HPDE6-E6E7 (cell line): Measurements from ENCODE around the gene IRAG1.
"Not testable (repeated sequence)": the region's sequence is repeated elsewhere in the genome, so short reads cannot be mapped to it uniquely, and the experiment has no call there.

Source experiments
- DNase-seq: peaks from one replicate; pipeline ENCODE4 v3.0.0; 2011; ENCODE audit warnings: missing footprints; ENCODE audit errors: extremely low spot score

Gene IRAG1

DNA sequence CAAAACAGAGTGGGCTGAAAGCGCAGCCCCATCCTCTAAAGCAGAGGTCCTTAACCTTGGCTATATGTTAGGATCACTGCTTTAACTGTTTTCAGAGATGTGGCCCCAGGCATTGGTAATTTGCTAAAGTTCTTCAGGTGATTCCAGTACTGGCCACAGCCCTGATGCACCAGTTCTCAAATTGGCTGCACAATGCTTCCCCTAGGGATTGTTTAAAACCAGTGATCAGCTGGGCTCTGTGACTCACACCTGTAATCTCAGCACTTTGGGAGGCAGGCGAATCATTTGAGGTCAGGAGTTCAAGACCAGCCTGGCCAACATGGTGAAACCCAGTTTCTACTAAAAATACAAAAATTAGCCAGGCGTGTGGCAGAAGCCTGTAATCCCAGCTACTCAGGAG is 8.4 kb upstream of the IRAG1 start:
- no peak for DNase-seq

- no peak for DNase-seq
Observed at GRCh38 chr11:10699072-10699471, 5.5 kb upstream of the IRAG1 start.

GRCh38 chr11:10697323-10697620 is 3.7 kb upstream of the IRAG1 start:
- no peak for DNase-seq

DNA sequence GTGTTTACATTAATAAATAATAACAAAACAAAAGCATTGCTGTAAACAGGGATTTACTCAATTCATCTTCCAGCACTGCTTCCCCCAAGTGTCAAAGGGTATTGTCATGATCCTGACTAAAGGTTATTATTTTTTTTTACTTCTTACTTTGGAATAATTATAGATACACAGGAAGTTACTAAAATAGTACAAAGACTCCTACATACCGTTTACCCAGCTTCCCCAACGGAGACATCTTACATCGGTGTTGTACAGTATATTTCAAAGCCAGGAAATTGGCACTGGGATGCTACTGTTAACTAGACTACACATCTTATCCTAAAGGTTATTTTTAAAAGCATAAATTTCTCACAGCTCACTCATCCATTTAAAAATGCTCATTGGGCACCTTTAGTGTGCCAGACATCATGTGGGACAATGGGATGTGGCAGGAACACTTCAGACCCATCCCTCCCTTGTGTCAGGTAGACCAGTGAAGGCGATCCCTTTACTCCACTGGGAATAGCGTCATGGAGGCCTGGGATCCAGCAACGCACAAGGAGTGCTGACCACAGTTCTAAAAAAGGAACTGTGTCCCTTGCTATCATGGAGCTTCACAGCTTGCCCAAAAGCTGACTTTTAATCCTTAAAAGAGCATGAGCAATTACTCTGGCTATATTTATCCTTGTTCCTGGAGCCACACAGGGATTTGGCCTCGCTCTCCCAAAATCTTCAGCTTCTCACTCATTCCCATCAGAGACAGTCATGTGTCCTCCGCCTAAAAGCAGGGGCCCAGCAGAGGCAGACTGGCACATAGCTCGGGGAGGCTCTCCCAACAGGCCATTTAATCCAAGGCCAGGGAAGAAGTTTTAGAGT is 3.1 kb upstream of the IRAG1 start:
- no peak for DNase-seq

DNA sequence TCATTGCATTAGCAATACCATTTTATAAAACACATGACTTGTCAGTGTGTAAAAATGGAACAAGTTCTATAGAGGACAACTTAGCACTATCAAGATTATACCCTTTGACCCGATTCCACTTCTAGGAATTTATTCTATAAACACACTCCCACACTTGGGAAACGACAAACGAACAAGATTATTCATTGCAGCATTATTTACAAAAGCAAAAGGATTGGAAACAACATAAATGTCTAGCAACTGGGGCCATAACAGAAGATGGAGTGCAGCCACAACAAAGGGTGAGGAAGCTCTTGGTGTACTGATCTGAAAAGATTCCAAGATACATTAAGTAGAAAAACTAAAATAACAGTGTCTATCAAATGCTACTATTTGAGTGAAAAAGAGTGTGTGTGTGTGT is 2.3 kb upstream of the IRAG1 start:
- no peak for DNase-seq

DNA sequence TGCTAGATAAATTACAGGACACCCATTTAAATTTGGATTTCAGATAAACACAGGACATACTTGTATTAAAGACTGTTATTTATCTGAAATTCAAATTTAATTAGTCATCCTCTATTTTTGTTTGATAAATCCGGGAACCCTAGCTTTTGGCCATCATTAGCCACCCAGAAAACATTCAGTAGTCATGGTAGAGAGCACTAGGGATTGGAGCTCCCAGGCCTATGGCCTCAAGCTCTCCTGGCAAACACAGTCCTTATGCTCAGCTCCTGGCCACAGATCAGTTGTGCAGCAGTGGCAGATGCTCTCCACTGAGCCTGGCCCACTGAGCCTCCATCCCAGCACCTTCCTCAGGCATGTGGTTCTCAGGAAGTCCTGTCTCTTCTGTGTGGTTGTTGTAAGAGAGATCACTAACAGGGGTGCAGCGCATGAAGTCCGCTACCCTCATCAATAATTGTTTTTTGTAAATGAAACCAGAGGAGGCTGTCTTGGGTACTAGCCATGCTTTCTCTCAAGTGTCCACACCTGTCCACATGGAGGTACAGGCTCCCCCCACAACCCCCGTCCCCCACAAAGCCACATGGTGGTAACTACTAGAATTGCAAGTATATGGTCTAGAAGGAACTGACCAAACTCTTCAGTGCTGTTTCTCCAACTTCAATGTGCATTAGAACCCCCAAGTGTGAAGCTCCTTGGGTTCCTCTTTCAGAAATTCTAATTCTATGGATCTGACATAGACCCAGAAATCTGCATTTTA is 1.1 kb upstream of the IRAG1 start:
- DNase-seq, result no peak

DNA sequence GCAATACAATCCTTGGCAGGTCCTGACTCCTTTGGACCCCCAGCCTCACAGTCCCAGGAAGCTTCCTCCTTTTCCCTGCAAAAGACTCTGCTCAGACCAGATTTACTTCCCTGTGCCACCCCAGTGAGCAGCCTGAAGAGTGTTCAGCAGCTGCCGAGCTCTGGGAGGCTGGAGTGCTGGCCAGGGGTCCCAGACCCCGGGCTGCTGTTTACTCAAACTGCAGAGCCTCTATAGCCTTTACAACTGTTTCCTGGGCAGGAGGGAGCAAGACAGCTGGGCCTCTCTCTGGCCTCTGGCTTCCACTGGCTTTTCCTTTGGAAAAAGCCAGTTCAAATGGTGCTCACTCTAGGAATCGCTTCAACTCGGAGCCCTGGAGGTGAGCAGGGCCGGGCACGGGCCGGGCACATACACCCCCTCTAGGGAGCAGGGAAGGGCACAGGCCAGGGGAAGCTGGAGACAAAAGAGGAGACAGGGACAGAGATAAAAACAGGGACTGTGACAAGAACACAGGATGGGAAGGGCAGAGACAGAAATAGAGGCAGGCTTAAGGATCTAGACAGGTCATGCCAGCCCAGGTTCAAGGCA is 932 bp downstream of the IRAG1 start:
- no peak for DNase-seq

DNA sequence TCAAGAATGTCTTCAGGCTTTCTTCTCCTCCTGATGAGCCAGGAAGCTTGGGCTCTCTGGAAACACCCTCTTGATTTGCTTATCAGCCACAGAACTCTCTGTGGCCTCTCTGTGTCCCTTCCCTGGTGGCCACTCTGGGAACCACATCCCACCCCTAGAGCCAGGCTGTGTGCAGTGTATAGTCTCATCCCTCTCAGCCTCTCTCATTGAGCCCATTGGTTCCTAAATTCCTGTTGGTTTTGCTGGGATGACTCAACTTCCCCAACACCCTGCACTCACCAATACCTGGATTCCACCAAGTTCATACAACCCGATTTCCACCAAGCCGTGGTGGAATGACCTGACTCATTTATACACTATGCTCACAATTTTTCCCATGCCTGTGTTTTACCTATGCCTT is 5.2 kb downstream of the IRAG1 start:
- peak; percentile 11 for DNase-seq

- DNase-seq, result no peak
Observed at GRCh38 chr11:10686311-10686710, 7.2 kb downstream of the IRAG1 start.

- DNase-seq, result no peak
Observed at GRCh38 chr11:10683429-10683828, 10.1 kb downstream of the IRAG1 start.

- no peak for DNase-seq
Observed at GRCh38 chr11:10680956-10681487, 12.5 kb downstream of the IRAG1 start.

DNA sequence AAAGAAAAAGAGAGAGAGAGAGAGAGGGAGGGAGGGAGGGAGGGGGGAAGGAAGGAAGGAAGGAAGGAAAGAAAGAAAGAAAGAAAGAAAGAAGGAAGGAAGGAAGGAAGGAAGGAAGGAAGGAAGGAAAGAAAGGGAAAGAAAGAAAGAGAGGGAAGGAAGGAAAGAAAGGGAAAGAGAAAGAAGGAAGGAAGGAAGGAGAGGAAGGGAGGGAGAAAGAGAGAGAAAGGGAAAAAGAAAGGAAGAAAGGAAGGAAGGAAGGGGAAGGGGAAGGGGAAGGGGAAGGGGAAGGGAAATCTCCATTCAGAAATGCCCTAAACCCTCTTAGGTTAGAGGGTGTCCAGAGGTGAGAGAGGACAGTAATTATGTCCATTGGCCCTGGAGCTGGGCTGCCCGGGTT is 13.3 kb downstream of the IRAG1 start:
- not testable (repeated sequence) for DNase-seq

DNA sequence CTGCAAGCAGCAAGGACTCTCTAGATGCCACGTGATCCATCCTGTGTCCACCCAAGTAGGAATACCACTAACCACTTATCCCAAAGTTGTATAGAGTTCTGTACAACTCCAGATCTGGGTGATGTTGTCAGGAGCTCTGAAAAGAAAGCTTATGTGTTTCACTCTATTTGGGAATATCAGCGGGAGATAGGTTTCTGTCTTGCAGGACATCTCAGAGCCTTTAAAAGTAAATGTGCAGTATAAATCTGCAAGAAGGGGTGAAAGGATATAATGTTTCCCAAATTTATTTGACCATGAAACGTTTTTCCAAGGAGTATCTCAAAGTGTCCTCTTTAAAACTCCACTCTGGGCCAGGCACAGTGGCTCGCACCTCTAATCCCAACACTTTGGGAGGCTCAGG is 13.9 kb downstream of the IRAG1 start:
- no peak for DNase-seq

- DNase-seq, result no peak
Observed at GRCh38 chr11:10678101-10678500, 15.5 kb downstream of the IRAG1 start.

DNA sequence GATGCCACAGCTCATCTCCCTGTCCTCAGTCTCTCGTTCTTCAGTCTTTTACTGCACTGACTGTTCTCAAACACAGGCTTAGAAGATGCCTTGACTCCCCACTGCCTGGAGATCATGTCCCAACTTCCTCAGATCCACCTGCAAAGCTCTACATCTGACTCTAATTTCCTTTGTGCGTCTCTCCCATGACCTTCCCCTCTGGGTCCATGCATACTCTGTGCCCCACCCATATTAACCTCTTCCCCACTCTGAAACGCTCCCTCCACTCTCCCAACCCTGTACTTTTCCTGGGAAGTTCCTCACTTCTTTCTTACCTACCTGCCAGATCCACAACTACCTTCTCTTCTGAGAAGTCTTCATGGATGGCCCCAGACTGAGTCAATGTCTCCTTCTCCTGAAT is 16.6 kb downstream of the IRAG1 start:
- DNase-seq, result no peak

DNA sequence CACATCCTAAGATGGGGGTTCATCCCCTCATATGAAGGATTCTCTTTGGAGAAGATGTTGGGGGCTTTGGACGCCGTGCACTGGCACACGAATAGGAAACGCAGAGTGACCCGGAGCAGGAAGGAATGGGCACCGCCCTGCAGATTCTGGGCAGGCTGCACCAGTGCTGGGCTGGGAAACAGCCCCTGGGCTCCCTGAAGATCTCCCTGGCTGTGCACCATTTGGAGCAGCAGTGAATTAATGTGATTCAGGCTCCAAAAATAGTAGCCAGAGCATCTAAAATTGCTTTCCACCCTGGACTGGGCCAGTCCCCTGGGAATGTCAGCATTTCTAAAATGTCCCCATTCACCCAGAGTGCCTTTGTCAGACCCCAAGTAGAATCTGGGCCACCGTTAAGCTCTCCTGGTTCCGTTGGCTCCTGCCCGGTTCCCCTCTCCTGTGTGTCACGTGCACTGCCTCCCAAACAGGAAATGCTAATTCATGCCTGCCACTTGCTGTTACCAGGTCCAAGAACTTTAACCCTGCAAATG is 18.6 kb downstream of the IRAG1 start:
- DNase-seq, result no peak

GRCh38 chr11:10674440-10674855 is 19.1 kb downstream of the IRAG1 start:
- no peak for DNase-seq

DNA sequence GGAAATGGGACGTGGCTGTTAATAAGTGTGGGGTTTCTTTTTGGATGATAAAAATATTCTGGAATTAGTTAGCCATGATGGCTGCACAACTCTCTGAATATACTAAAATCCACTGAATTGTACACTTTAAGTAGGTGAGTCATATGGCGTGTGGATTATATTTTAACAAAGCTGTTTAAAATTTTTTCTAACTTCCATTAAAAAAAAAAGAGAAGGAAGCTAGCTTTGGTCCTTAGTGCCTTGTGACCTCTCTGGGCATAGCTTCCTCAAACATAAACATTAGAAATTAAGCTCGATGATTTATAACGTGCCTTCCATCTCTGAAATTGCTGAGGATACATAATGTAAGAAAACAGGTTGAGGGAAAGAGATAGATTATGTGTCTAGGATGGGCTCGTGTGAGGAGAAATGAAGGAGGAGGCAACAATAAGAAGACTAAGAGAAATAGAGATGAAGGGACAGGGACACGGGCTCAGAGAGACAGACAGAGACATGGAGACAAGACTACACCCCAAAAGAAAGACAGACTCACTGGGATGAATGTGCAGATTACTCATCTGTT is 20.0 kb downstream of the IRAG1 start:
- DNase-seq, result no peak

- no peak for DNase-seq
Observed at GRCh38 chr11:10670099-10670498, 23.5 kb downstream of the IRAG1 start.

DNA sequence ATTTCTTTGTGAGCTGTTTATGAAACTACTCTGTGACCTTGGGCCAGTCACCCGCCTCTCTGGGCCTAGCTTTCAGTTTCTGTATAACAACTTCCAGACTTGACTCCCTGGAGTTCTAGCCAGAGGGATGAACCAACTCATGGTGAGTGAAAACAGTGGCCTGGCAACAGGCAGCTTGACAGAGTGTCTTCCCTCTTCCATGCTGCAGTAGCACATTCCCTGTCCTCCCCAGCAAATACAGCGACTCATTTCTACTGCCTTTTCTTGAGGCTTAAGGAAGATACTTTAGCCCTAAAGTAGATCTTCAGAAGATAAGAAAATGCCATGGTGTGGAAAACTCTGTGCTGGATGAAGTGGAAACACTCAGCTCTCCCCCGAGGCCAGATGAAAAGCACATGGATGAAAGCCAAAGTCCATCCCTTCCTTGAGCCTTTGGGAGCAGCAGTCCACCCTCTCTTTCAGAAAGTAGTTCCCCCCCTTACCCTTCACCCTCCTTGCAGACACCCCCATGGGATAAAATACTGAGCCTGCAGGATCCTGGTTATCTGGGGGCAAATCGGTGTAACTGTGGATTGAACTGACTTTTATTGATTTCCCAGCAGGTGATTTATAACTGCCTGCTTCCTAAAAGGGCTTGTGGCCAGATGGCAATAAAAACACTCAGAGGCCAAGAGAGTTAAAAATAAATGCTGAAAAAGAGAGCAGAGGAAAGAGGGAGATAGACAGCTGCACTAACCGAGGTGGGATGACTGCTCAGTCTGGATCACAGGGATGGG is 24.1 kb downstream of the IRAG1 start:
- no peak for DNase-seq

DNA sequence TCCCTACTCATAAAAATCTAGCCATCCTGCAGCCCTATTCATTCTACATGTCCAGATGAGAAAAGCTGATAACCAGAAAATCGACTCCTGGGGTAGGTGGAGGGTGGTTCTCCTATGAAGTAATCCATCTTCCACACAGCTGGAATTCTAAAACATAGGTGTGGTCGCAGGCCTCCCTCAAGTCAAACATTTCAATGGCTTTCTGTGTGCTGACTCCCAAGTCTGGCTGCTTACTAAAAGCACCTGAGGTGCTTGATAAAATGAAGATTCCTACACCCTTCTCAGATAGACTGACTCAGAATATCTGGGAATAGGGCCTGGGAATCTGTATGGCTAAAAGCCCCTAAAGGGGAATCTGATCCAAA is 26.1 kb downstream of the IRAG1 start:
- no peak for DNase-seq
